Measurements from ENCODE around the gene ZFP91.
A peak's percentile ranks its signal among the peaks of the same experiment; 100 is the strongest.

ZFP91 gene

GRCh38 chr11:58582437-58582836, 3.6 kb downstream of the ZFP91 start:
- TF ChIP-seq, protein P1, sequence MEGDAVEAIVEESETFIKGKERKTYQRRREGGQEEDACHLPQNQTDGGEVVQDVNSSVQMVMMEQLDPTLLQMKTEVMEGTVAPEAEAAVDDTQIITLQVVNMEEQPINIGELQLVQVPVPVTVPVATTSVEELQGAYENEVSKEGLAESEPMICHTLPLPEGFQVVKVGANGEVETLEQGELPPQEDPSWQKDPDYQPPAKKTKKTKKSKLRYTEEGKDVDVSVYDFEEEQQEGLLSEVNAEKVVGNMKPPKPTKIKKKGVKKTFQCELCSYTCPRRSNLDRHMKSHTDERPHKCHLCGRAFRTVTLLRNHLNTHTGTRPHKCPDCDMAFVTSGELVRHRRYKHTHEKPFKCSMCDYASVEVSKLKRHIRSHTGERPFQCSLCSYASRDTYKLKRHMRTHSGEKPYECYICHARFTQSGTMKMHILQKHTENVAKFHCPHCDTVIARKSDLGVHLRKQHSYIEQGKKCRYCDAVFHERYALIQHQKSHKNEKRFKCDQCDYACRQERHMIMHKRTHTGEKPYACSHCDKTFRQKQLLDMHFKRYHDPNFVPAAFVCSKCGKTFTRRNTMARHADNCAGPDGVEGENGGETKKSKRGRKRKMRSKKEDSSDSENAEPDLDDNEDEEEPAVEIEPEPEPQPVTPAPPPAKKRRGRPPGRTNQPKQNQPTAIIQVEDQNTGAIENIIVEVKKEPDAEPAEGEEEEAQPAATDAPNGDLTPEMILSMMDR (IDR thresholded peaks at IDR 0.05; ENCODE audit: insufficient read depth, low read depth, low read length, missing control alignments), result no peak
- no peak for DNase-seq (ENCODE audit: low read depth)
- peak overlapping the region; percentile 15 for H3K4me3 ChIP-seq (ENCODE audit: low read depth, low read length)

DNA sequence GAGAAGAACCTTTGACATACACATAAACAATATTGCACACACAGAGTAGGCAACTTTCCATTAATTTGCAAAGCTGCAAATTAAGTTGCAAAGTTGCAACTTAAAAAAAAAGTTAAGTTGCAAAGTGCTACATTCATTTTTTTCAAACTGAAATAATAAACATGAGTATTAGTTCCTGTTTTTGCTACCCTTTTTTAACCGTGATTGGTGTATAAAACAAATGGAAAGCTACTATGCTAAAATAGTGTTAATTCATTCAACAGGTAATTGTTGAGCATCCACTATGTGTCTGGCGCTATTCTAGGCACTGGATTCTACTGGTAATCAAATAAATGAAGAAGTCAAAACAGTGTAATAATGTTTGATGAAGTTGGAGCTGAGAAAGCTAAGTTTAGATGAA, 8.1 kb downstream of the ZFP91 start:
- no peak overlapping the region for H3K4me3 ChIP-seq (ENCODE audit: low read depth, low read length)
- DNase-seq (ENCODE audit: low read depth), result no peak
- TF ChIP-seq, protein P1 (IDR thresholded peaks at IDR 0.05; ENCODE audit: insufficient read depth, low read depth, low read length, missing control alignments), result no peak

DNA sequence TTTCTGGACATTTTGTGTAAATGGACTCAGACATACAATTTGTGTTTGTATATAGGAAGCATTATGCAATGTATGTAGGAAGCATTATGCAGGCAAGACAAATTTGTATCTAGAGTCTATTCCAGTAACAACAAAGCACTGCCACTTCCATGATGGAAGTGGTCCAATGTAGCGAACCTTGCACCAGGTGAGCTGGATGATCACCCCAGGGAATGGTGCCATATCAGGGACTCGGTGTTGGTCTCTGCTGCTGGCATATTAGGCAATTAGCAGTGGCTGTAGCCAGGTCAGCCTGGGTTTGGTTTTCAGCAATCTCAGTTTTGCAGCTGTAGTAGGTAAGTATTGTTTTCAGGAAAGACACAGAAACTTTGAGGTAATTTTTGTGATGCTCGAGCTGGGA, 12.8 kb downstream of the ZFP91 start:
- TF ChIP-seq, protein P1 (IDR thresholded peaks at IDR 0.05; ENCODE audit: insufficient read depth, low read depth, low read length, missing control alignments), result no peak
- no peak for DNase-seq (ENCODE audit: low read depth)

DNA sequence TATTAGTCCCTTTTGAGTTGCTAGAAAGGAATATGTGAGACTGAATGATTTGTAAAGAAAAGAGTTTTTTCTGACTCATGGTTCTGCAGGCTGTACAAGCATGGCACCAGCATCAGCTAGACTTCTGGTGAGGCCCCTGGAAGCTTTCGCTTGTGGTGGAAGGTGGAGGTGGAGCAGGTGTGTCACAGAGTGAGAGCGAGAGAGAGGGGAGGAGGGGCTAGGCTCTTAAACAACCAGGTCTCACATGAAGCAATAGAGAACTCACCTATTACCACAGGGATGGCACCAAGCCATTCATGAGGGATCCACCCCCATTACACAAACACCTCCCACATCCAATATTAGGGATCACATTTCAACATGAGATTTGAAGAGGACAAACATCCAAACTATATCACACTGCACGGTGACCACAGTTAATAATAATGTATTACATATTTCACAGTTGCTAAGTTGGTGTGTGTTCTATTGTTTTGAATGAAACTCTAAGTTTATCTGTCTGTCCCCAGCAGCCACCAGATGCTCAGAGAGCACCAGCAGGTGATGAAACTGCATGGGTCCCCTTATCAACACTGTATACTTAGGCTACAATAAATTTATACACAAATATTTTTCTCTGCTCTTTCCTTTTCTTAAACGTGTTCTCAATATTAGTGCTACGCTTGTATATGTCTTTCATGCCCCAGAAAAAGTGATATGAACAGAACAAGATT, 14.1 kb downstream of the ZFP91 start:
- TF ChIP-seq, protein P1 (IDR thresholded peaks at IDR 0.05; ENCODE audit: insufficient read depth, low read depth, low read length, missing control alignments), result no peak
- H3K4me3 ChIP-seq (ENCODE audit: low read depth, low read length), result no peak overlapping the region
- peak; percentile 22 for DNase-seq (ENCODE audit: low read depth)

More for the DNA sequence above, 12.8 kb downstream of the ZFP91 start:
- H3K4me3 ChIP-seq (ENCODE audit: low read depth, low read length), result no peak overlapping the region

GRCh38 chr11:58594826-58595225, 16.0 kb downstream of the ZFP91 start:
- DNase-seq (ENCODE audit: low read depth), result no peak
- TF ChIP-seq, protein P1 (IDR thresholded peaks at IDR 0.05; ENCODE audit: insufficient read depth, low read depth, low read length, missing control alignments), result no peak
- no peak overlapping the region for H3K4me3 ChIP-seq (ENCODE audit: low read depth, low read length)

- DNase-seq (ENCODE audit: low read depth), result no peak
- TF ChIP-seq, protein P1 (IDR thresholded peaks at IDR 0.05; ENCODE audit: insufficient read depth, low read depth, low read length, missing control alignments), result no peak
- H3K4me3 ChIP-seq (ENCODE audit: low read depth, low read length), result no peak overlapping the region
Measured at GRCh38 chr11:58596621-58597020, 17.8 kb downstream of the ZFP91 start.
